ENCODE data around the gene KIAA1217.

The KIAA1217 gene

GRCh38 chr10:24449321-24449740 lies 240.4 kb downstream of the KIAA1217 start:
- no peak for DNase-seq

DNA sequence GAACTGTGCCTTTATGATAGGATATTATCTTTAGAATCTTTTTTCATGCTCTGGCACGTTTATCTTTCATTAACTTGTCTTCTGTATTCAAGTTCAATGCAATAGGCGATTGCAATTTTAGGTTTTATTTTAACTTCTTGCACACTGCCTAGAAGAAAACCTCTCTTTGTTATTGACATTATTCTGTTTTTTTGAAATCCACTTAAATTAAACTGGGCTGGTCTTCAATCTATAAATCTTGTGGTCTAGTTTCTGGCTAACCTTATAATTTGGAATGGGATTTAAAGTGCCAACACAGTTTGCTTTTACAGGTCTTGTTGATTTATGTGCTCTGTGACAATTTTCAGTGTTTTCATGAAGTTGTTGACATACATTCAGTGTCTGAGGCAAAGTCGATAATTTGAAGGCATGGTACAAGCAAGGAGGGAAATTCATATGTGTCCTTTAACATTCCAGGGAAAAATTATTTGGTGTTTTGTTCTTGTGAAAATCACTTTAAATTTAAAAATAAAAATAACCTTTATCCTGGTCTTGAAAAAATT lies 240.9 kb downstream of the KIAA1217 start:
- no peak for DNase-seq

GRCh38 chr10:24451325-24451820 lies 242.4 kb downstream of the KIAA1217 start:
- DNase-seq = no peak

DNA sequence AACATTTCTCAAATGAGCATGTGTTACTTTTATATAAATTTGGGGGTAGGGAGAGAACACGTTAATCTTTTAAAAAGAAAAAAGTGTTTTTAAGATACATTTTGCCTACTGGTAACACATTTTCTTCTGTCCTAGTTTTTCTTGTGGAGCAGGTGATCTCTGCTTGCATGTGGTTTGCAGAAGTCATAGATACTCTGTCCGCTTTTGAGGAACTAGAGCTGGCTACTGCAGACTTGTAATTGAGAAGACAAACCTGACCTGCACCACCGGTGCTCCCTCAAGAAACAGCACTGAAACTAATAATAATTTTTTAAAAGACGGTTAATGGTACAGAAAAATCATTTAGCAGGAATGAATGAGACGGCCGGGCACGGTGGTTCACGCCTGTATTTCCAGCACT lies 243.1 kb downstream of the KIAA1217 start:
- no peak for DNase-seq

GRCh38 chr10:24453404-24453830 lies 244.5 kb downstream of the KIAA1217 start:
- DNase-seq = no peak

- DNase-seq = no peak
These were observed 245.0 kb downstream of the KIAA1217 start for GRCh38 chr10:24453973-24454372.

GRCh38 chr10:24455447-24455846 lies 246.5 kb downstream of the KIAA1217 start:
- DNase-seq = no peak

- no peak for DNase-seq
These were observed 247.4 kb downstream of the KIAA1217 start for GRCh38 chr10:24456322-24456721.

DNA sequence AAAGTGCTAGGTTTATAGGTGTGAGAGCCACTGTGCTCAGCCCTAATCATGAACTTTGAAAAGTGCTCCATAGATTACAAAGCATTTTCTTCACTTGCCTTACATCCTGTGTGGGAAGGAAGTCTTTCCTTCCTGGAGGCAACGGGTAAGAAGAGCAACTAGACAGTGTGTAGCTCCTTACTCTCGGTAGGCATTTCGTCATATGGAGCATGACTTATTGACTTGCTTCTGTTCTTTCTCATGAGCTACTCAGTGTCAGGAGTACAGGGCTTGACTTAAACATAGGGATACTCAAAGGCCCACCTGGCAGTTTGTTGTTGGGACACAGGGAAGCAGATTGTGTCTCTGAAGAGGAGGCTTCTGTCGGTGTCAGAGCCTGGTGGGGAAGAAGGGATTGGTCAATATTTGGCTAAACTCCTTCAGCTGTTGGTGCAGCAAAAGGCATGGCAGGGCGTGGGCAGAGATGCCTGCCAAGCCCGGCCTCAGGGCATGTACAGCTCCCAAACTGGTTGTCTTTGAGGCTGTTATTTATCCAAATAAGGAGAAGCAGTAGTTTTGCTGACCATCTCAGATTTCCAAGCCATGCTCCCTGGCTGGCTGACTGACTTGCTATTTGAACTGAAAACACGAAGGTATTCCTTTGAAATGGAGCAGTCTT lies 248.9 kb downstream of the KIAA1217 start:
- DNase-seq = no peak

- no peak for DNase-seq
These were observed 250.9 kb downstream of the KIAA1217 start for GRCh38 chr10:24459836-24460235.

- DNase-seq = no peak
These were observed 253.4 kb downstream of the KIAA1217 start for GRCh38 chr10:24462291-24462813.

DNA sequence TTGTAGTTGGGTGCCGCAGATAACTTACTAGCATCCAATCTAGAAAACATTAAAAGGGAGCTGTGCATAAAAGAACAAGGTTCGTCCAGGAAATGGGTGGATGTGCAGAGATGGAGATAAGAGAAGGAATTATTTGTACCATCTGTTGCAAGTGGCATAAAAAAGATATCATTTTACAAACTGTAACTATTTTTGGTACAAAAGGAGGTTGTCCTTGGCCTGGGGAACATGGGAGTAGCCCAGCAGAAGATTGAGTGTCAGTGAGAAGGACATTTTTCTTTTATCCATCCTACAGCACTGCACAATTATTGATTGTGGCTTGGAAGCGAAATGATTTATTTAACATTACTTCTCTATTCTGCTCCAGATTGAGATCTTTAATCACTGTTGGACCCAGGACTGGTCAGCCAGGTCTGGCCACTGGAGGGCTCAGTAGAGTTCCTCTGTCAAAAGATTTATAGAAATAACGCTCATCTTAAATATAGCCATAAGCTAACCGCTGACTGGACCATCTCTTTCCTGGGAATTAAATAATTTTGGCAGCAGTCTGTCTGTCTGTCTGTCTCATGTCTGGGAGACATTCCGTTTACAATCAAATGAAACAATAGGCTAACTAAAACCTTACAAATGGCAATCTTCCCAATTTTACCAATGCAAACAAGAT lies 254.1 kb downstream of the KIAA1217 start:
- no peak for DNase-seq

DNA sequence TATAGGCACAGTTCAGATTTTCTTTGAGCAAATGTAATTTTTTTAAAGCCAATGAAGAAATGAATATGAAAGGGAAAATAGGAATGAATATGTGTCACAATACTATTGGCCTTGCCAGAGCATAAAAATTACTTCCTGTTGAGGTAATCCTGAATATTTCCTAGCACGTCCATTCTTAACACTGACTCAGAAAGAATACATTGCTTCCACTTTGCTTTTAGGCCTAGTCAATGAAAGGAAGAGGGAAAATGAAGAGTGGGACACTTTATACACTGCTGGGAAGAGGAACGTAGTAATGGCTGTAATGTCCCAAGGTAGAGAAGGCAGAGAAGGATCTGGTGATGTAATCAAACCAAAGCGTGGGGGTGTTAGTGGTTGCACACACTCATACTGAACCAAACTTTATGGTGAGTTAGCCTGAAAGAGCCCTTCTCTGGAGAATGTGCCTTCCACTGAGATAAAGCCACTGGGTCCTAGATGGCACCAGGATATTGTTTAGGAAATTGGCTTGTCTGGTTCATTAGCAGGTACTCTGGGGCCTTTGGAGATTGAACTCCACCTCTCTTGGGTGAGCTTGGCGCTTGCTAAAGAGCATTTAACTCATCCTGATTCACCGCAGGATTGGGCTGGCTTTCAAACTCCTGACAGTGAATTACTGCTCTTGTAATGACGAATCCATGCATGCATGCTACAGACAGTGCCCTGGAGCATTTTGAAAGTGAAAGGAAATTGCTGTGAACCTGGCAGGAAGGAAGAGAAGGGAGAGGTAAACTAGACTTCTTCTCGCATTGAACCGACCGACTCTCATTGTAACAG lies 254.9 kb downstream of the KIAA1217 start:
- peak; percentile 42 for DNase-seq

GRCh38 chr10:24465124-24465874 lies 256.4 kb downstream of the KIAA1217 start:
- no peak for DNase-seq

DNA sequence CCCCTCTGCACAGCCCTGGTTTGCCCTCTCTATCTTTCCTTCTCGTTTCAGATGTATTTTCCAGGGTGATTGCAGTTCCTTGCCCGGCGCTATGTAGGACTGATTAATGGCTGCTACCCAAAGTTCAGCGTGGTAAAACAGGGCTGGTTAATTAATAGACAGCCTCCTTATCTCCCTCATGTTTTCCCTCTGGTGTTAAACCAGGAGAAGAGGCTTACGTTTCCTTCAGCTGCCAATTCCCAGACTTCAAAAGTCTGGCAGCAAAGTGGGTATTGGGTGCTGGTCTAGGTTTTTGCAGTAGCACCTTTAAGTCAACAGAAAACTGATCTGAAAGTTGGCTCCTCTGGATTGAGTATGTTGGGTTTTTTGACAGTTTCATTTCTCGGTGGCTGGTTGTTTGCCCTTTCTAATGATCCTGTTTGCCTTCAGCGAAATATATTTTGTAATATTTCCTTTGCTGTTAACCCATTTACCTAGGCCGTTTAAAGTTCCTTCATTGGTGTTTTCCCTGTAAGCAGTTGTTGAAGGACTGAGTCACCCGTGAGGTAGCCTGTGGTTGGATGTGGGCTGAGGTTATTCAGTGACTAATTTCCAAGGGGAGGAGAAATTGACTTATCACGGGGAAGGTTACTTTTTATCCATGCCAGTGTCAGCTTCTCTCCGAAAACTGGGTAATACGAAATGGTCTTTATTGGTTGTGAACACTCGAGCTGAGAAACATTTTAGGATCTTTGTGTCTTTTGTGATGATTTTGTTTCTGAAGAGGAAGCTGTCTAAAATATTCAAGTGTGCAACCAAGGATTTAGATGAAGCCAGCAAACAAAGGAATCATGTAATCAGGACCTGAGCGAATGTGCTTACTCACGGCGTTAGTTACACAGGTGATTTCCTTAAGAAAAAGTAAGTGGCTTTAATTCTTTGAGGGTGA lies 257.2 kb downstream of the KIAA1217 start:
- peak; percentile 70 for DNase-seq

- no peak for DNase-seq
These were observed 258.2 kb downstream of the KIAA1217 start for GRCh38 chr10:24467136-24467535.

DNA sequence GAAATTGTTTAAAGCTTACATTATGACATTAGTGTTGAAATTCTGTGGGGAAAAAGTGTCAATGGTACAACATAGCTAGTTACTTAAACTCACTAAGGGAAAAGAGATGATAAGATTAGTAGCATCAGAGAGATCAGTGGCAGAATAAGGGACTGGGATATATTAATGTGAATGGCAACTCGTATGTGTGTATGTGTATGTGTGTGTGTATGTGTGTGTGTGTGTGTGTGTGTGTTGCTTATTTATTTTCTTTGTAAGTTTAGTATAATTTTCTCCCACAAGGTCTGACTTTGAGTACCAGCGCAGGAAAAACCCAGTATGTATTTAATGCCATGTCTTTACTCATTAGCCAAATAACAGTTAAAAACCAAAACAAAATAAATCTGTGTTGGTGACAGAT lies 258.7 kb downstream of the KIAA1217 start:
- DNase-seq = no peak

- no peak for DNase-seq
These were observed 259.4 kb downstream of the KIAA1217 start for GRCh38 chr10:24468281-24468751.

DNA sequence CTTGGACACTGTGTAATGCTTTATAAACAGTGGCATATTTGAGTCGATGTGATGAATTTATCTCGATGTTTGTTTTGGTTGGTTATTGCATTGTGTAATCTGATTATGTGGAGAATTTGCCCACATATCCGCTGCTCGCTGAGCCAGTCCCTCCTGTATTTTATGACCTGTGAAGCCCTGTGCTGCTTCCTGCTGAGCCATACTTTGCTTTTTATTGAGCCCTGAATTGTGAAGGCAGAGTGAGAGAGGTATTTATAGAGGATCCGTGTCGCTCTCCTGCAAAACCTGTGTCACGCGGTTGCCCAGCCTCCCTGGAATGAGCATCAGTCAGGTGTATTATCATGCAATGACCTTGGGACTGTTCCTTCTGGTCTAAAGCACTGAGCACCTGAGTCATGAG lies 261.1 kb downstream of the KIAA1217 start:
- no peak for DNase-seq

GRCh38 chr10:24475598-24475997 lies 266.7 kb downstream of the KIAA1217 start:
- no peak for DNase-seq

All from activated CD4-positive, alpha-beta T cell treated with anti-CD3 and anti-CD28 coated beads for 48 hours (primary cell).